Body of pancreas (tissue), 4 donors: ENCODE measurements around the gene MSH2.

Experiments used
- POLR2A ChIP-seq, 3 donors: fragments of 450-650 bp; IDR thresholded peaks; one replicate each; pipeline ENCODE4 v1.6.1; 2016; ENCODE audit warnings: antibody characterized with exemption in 3 of 3, mild to moderate bottlenecking in 2 of 3
- TF ChIP-seq, protein P1 (sequence below), 7 experiments: fragments of 450-650 bp in 4 of 7; fragments of 200-600 bp in 3 of 7; sonication (generic) in 3 of 7; IDR thresholded peaks; one replicate each; pipeline ENCODE4 v1.5.1; 2016 to 2019; ENCODE audit warnings: antibody characterized with exemption in 7 of 7

GRCh38 chr2:47429795-47430194, 26.8 kb downstream of the MSH2 start:
- TF ChIP-seq POLR2A (IDR thresholded peaks at IDR 0.05) = no peak
- TF ChIP-seq, protein P1, sequence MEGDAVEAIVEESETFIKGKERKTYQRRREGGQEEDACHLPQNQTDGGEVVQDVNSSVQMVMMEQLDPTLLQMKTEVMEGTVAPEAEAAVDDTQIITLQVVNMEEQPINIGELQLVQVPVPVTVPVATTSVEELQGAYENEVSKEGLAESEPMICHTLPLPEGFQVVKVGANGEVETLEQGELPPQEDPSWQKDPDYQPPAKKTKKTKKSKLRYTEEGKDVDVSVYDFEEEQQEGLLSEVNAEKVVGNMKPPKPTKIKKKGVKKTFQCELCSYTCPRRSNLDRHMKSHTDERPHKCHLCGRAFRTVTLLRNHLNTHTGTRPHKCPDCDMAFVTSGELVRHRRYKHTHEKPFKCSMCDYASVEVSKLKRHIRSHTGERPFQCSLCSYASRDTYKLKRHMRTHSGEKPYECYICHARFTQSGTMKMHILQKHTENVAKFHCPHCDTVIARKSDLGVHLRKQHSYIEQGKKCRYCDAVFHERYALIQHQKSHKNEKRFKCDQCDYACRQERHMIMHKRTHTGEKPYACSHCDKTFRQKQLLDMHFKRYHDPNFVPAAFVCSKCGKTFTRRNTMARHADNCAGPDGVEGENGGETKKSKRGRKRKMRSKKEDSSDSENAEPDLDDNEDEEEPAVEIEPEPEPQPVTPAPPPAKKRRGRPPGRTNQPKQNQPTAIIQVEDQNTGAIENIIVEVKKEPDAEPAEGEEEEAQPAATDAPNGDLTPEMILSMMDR (IDR thresholded peaks at IDR 0.05) = no peak
